Measurements from ENCODE around the gene AGO3.
"Not testable (repeated sequence)": the region's sequence is repeated elsewhere in the genome, so short reads cannot be mapped to it uniquely, and the experiment has no call there.

Gene AGO3

GRCh38 chr1:35927472-35927871, 3.4 kb upstream of the AGO3 start:
- DNase-seq: no peak

DNA sequence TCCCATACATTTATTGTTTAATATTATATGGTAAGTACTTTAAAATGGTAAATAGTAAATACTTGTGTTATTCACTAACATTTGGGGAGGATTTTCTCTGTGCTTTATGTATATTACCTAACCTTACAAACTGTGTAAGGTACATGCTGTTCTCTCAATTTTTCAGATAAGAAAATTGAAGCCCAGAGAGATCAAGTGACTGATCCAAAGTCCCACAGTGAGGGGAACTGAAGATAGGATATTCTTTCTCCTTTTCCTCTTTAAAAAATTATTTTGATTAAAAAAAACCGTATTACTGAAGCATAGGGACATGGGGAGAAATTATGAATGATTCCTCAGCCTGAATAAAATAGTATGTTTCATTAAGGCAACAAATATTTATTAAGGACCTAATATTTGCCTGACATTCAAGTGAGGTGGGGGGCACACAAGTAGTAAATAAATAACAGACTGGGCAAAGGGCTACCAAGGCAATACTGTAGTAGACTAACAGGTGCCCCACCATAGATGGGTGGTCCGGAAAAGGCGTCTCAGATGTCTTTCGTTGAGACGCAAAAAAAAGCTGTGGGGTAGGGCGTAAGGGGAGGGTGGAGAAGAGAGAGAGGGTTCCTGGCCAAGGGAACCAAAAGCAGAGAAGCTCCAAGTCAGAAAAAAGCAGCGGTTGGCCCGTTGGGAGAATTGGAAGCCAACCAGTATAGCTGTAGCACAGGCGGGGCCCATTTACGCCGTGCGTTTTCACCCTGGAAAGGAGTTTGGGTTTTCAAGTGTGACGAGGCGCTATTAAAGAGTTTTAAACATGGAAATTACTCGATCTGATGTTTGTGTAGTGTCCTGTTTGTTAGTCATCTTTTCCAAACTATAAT, 944 bp upstream of the AGO3 start:
- no peak for DNase-seq

DNA sequence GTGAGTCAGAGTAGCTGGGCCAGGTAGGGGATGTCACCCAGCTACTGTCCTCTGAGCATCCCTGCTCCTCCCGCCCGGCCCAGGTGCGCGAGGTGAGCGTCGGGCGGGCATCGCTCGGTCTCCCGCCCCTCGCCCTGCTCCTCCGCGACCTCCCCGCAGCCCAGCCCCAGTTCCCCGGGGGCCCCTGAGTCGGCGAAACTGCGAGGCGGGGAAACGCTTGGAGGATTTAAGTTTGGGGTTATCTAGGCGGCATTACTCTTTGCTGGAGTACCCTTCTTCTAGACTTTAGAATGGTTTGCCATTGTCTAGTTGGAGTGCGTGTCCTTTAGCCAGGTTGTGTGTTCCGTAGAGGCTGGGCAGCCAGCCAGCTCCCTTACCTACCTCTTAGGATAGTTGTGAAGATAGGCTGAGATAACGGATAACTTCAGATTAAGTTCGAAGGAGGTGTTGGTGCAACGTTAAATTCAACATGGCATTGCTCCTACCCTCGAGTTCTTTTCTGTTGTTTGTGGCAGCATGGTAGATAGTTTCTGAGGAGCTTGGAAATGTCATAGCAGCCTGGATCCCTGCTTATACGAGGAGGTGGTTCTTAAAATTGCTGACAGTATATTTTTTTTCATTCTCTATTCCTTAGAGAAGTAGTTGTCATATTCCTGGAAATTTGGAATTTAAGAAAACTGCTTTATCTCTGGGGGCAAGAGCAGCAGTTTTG, 697 bp downstream of the AGO3 start:
- no peak for DNase-seq

DNA sequence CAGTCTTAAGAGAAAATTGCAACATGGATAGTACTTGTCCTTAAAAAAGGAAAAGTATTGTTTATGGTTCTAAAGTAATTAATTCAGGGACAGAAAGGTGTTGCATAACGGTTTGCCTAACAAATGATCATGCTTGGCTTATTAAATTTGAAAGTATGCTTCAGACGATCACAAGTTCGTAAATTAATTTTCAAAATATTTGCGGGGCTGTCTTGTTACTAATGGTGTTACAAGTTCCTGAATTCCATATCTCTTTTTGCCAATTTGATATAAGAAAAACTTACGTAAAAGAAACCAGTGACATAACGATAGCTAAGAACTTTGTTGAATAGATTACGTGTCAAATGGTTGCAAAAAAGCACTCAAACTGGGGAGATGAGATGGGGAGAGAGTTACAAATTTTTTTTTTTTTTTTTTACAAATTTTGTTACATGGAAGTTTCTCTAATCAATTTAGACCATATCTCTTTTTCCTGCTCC, 1.3 kb downstream of the AGO3 start:
- DNase-seq: no peak

DNA sequence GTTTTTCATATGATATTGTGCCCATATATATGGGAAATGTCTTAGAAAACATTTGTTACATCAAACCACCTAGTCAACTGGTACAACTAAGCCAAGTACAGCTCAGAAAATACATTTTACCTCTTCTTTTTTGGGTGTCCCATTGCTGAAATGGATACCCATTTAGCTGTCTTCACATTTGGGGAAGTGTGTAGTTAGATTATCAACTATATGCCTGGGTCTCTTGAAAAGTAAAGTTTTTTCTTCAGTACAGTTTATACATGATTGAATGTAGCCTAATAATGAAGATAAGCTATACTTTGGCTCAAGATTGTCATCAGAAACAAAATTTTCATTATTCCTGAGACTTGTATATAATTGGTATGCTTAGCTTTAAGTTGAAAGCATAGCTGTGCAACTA, 2.0 kb downstream of the AGO3 start:
- no peak for DNase-seq

DNA sequence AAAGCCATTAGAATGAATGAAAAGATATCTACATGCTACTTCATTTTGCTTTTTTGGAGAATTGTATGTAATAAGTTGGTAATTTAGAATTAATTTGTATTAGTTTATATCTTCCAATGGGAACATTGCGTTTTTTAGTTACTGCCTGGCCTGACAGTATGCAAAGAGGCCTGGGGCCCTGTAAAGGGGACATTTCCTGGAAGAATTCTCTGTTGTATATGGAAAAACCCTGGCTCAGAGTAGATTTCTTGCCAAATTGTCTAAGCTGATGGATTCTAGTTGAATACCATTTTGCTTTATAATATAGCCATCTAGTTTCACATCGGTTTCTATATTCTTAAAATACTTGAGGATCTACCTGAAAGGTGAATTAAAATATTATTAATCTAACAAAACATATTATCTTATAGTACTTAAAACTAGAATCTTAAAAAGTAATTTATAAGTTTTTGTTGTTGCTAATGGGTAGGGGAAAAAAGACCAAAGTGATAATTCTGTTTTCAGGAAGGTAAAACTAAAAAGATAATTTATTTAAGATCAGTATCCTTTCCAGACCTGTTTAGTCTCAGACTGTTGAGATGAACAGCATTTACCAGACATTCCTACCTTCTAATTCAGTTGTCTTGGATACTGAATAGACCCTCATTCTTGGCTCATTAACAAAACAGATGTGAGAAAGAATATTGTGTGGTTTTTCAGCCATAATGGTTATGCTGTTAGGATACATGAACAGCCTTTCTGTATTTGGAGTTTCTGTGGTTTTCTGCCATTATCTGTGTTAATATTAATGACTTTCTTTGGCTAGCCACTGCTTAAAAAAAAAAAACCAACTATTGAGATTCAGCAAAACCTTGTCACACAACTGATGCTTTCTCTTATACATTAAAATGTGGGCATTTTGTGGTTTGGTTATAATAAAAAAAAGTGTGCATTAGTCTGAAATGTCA, 4.8 kb downstream of the AGO3 start:
- no peak for DNase-seq

- DNase-seq: no peak
Observed at GRCh38 chr1:35936838-35937237, 5.9 kb downstream of the AGO3 start.

- DNase-seq: no peak
Observed at GRCh38 chr1:35939484-35939883, 8.6 kb downstream of the AGO3 start.

DNA sequence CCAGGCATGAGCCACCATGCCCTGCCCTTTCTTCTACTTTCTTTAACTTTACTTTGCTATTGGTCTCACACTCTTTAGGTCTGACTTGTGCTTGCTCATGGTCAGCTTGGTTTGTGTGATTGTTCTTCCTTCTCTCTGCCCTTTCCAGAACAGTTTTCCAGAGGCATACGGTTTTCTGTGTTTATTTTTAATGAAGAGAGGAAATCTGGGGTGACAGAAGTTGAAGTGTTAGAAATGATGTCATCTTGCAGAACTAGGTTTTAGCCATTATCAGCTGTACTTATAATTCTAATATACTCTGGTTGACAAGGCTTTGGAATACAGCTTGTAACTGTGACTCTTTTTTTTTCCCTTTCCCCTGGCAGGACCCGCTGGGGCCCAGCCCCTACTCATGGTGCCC, 14.4 kb downstream of the AGO3 start:
- DNase-seq: no peak

- DNase-seq: no peak
Observed at GRCh38 chr1:35947547-35947946, 16.6 kb downstream of the AGO3 start.

GRCh38 chr1:35958558-35958957, 27.7 kb downstream of the AGO3 start:
- DNase-seq: no peak

DNA sequence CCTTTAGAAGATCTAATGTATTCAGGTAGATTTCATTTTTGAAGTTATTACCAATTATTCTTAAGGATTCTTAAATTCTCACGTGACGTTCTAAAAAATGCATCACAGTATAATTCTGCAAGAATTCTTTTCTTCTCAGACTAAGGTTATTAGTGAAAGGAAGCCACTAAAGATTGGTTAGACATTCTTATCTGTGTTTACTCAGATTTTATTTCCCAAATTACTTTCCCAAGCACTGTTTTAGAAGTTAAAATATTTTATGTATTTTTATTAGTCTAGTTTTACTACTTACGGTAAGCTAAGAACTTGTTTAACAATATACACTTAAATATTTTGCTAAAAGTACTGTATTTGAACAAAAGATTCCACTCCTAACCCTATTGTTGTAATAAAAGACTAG, 28.4 kb downstream of the AGO3 start:
- DNase-seq: no peak

- DNase-seq: no peak
Observed at GRCh38 chr1:35962952-35963351, 32.0 kb downstream of the AGO3 start.

- not testable (repeated sequence) for DNase-seq
Observed at GRCh38 chr1:35964277-35964676, 33.4 kb downstream of the AGO3 start.

- DNase-seq: no peak
Observed at GRCh38 chr1:35968396-35968795, 37.5 kb downstream of the AGO3 start.

DNA sequence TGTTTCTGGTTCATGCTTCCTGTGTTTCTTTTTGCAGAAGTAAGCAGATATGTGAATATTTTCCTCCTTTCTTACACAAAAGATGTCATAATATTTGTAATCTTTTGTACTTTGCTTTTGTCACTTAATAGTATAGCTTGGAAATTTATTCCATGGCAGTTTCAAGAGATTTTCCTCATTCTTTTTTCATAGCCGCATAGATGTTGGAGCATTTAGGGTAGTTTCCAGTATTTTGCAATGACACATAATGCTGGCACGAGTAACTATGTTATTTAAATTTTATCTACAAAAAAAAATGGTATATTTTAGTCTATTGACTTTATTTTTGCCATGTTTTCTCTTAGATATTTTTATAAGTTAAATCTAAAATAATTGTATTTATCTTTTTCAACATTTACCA, 40.7 kb downstream of the AGO3 start:
- DNase-seq: no peak

- not testable (repeated sequence) for DNase-seq
Observed at GRCh38 chr1:35972631-35973030, 41.7 kb downstream of the AGO3 start.

- no peak for DNase-seq
Observed at GRCh38 chr1:35980090-35980489, 49.2 kb downstream of the AGO3 start.

- no peak for DNase-seq
Observed at GRCh38 chr1:35988237-35988636, 57.3 kb downstream of the AGO3 start.

DNA sequence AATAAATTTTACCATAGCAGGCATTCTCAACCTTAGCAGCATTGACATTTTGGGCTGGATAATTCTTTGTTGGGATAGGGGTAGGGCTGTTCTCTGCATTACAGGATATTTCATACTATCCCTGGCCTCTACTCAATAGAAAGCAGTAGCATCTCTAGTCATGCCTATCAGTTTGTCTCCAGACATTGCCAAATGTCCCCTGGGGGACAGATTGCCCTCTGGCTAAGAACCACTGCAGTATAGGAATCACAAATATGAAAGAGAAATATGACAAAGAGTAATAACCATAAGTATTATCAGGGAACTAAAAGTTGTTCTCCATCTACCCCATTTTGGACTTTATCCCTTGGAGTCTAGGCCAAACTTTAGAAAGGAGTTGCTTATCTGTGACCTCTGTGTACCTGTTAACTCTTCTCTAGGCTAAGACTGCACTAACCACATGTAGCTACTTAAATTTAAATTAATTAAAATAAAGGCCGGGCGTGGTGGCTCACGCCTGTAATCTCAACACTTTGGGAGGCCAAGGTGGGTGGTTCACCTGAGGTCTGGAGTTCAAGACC, 76.1 kb downstream of the AGO3 start:
- DNase-seq: no peak

DNA sequence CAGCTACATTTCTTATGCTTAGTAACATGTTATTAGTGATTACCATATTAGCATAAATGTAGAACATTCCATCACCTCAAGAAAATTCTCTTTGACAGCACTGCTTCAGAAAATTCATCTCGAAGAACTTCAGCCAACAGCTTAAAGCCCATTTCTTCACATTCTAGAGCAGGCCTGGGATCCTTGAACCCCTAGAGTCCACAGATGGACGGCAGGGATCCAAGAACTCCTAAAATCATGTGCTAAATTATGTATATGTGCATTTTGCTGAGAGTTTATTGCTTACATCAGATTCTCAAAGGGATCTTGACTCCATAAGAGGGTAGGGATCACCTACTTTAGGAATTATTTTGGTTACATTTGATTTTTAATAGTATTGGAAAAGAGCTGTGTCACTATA, 76.8 kb downstream of the AGO3 start:
- DNase-seq: no peak

- DNase-seq: no peak
Observed at GRCh38 chr1:36008546-36009197, 77.8 kb downstream of the AGO3 start.
